NCI-H510A treated with DMSO at 0.1 percent for 48 hours (cell line): ENCODE results near the gene KCTD17.

Experiments used
- DNase-seq: peaks from one replicate; lab custom pipeline; 2025; lab: John Stamatoyannopoulos, UW

KCTD17 gene, protein sequence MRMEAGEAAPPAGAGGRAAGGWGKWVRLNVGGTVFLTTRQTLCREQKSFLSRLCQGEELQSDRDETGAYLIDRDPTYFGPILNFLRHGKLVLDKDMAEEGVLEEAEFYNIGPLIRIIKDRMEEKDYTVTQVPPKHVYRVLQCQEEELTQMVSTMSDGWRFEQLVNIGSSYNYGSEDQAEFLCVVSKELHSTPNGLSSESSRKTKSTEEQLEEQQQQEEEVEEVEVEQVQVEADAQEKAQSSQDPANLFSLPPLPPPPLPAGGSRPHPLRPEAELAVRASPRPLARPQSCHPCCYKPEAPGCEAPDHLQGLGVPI

DNA sequence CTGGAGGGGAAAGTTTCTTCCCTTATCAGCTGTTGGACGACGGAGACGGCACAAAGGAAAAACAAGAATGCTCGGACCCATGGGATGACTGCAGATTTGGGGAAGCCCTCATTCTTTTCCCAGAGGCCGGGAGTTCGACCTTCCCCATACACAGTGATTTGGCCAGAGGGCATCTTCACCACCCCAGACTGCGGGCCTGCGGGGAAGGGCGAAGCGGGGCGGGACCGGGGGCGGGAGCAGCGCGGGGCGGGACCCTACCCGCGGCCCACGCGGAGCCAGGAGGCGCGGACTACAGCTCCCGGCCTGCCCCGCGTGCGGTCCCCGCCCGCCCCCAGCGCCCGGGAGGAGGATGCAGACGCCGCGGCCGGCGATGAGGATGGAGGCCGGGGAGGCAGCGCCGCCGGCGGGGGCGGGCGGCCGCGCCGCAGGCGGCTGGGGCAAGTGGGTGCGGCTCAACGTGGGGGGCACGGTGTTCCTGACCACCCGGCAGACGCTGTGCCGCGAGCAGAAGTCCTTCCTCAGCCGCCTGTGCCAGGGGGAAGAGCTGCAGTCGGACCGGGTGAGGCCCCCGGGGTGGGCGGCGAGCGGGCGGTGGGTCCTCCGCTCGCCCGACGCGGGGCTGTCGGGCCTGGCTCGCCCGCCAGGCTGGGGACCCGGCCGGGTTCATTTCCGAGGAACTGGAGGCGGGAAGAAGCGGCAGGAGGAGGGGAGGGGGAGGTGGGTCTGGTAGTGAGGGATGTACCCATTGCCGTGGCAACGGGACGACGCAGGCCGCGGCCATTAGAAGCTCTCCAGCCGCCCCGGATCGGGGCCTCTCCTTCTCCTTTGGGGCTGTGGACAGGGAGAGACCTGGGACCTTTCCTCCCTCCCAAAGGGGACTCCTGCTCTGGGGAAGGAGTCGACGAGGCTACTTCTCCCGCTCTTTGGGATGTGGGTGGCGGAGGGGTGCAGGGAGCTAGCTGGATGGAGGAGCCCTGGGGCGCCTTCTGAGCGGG is at the start of gene KCTD17:
KCTD17 (plus strand) TSS at position 352 of the 995 bp plus-strand sequence; CDS start at position 371, 19 bp downstream.
- peak; percentile 24 for DNase-seq

DNA sequence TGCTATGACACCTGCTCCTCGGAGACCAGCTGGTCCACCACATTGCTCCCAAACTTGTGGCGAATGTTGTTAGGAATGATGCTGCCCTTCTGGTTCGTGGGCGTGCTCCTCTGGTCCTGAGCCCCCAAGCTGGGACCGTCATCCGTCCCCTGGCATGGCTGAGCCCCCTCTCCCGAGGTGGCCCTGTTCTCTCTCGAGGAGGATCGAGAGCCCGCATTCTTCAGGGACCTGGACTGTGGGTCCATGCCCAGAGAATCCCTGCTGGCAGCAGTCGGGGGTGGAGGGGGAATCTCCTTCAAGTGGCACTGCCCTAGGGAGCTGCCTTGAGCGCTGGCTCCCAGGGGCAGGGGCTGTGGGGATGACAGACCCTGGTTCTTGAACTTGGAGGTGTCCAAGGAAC is 49.7 kb upstream of the KCTD17 start:
- DNase-seq, result no peak

DNA sequence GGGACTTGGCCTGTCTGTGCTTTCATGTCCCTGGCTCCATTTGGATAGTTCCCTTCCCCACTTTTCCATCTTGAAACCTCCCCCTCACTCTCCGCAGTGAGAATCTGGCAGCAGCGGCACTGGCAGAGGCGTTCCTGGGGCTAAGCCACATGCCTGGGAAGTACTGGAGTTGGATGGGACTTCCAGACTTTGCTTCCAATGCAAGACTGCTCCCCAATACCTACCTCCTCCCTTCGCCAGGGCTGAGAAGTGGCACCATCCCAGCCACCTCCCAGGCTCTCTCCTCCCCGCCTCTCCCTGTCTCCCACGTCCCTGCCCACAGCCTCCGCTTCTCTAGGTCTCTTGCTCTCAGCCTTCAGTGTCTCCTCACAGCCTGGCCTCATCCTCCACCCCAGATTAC is 48.9 kb upstream of the KCTD17 start:
- DNase-seq, result no peak

DNA sequence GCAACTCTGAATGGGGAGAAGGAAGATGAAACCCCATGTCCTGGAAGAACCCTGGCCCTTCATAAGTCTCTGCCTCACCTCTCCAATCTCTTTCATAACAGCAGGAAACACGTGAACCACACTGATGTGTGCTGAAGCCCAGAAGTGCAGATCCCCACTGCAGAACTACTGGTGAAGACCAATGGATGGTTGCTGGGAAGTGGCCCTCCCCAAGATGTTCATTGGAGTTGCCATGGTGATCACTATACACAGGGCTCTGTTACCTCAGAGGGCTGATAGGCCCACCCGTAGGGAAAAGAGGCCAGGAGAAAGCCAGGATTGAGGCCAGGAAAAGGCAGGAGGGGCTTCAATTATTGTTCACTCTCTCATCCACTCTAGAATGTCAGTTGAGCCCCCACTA is 43.9 kb upstream of the KCTD17 start:
- DNase-seq, result no peak

DNA sequence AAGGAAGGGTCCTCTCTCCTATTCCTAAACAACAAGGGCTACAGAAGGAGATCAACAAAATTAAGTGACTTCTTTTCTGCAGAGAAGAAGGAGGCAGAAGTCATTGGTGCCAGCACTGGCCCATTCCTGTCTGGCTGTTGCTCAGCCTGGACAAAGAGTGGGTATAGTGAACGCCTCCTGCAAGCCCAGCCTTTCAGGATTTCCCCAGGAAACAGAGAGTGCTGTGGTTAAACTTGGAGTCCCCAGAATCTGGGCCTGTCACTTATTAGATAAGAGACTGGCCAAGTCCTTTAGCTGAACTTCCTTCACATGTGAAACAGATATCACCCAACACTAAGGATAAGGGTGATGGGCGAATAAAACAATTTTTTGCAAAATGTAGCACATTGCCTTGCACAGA is 43.2 kb upstream of the KCTD17 start:
- DNase-seq, result no peak

DNA sequence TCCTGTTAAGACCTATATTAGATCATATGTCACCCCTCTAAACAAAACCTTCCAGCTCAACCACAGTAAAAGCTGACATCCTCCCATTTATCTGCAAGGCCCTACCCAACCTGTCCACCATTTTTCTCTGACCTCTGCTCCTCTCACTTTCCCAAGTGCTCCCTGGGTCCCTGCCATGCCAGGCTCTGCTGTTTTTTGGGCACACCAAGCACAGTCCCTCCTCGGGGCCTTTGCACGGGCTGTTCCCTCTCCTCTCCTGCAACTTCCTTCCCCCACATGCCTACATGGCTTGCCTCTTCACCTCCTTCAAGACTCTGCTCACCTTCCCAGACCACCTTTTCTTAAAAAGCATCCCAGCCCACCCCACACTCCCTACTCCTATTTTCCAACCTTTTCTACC is 42.1 kb upstream of the KCTD17 start:
- no peak for DNase-seq

DNA sequence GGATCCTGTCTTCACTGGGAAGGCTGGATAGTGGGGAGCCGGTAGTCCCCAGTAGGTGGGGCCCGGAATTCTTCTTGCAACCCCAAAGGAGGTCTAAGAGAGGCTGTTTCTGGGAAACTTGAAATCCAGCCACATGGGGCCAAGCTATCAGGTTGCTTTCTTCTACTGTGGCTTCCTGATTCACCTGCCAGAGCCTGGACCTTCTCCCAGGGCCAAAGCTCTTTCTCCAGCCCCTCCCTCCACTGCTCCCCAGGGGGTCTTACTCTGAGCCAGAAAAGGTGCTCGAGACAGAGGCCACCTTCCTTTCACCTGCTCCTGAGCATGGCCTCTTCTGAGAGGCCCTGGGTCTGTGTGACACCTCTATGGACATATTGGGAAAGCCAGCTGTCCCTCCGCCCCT is 41.4 kb upstream of the KCTD17 start:
- DNase-seq, result no peak

DNA sequence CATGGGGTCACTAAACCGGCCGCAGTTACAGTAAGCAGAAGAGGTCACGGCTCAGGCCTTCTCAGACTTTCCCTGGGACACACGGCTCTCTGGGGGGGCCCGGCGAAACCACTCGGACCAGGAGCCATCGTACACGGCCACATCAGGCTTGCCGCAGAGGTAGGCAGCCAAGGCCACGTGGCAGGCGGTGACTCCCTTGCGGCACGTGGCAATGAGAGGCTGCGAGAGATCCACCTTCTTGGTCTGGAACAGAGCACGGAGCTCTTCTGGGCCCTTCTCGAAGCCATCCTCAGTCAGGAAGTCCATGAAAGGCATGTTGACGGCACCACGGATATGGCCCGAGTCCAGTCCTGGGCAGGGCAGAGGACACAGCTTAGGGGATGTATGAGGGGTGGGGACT is 40.6 kb upstream of the KCTD17 start:
- no peak for DNase-seq

DNA sequence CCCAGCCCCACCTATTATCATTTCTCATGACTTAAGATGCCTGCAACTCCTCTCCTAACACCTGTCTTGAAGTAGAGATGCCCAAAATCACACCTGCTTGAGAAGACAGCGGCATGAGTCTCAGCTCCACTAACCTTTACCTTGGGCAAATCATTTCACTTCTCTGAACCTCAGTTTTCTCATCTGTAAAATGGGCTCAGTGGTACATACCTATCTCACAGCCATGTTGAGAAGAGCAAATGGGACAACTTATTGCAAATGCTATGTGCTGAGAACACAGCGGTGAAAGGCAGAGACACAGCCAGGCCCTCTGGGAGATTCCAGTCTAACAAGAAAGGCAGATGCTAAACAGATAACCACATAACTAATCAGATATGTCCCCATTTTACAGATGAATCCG is 40.1 kb upstream of the KCTD17 start:
- no peak for DNase-seq

DNA sequence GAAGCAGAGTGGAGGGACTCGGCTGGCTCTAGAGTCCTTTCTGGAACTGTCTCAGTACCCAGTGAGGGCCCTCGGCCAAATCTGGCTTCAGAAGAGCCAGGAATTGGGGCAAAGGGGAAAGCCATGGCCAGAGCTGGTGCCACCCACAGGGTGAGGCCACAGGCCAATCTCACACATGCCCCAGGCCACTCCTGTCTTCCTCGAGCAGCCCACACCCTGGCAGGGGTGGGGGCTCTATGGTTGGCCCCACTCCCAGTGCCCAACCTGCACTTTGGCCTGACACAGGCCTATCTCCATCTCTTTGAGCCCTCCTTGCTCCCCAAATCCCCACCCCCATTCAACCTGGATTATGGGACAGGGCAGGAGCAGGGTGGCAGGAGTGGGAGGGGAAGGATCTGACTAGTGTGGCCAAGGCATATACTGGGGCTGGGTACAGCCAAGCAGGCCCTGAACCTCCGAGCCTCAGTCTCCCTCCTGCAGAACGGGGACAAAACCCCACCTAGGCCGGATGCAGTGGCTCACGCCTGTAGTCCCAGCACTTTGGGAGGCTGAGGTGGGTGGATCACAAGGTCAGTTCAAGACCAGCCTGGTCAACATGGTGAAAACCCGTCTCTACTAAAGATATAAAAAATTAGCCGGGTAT is 39.2 kb upstream of the KCTD17 start:
- no peak for DNase-seq

DNA sequence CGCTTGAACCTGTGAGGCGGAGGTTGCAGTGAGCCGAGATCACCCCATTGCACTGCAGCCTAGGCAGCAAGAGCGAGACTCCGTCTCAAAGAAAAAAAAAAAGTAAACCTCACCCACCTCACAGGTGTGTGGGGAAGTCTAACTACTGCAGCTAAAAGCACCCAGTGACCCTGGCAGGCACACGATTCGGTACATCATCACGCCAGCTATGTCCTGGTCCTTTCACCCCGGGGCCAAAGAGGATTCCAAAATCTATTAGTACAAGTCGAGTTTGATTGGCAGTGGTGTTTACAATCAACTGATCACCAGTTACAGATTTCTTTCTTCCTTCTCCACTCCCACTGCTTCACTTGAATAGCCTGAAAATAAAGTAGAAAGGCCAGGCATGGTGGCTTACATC is 38.6 kb upstream of the KCTD17 start:
- DNase-seq, result no peak

DNA sequence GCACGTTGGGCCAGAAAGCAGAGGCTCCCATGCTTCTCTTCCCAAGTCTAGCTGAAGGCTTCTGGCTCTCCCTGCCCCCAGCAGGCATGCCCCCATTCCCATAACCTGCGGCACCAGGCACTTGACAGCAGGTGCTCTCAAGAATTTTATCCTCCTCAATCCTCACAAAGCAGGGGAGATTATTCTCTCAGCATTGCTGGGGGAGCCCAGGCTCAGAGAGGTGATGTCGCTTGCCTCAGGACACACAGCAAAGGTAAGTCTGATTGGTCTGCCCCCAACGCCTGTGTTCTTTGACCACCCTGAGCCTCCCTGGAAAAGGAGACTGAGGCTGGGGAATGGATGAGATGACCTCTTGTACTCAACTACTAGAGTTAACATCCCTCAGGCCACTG is 37.1 kb upstream of the KCTD17 start:
- no peak for DNase-seq

DNA sequence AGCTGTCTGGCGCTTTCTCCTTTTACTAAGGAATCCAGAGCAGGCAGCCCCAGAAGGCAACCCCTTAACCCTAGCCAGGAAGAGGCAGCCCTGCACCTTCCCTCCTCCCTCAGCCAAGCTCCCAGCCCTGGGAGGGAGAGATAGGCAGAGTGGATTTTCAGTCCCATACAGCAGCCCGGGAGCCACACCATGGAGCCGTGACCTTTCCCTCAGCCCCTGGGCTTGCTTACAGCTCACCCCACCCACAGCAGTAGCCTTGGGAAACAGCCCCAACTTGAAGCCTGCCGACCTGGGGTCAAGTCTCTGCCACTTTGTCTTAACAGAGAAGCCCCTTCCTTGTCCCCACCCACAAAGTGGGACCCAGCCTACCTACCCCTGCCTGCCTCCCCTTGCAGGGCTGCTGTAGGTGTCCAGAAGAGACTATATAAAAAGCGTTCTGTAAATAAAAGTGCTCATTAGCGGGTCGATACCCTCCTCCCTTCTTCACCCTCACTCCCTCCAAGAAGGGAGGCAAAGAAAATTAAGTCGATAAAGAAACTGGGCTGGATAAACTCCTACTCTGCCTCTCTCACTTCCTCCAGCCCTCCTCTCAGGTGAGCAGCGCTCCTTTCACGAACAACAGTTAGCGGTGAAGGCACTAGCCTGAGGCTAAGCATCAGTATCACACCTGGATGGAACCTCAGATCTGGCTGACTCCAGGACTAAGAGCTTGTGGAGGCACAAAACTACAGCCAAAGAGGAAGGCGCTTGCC is 36.5 kb upstream of the KCTD17 start:
- no peak for DNase-seq

DNA sequence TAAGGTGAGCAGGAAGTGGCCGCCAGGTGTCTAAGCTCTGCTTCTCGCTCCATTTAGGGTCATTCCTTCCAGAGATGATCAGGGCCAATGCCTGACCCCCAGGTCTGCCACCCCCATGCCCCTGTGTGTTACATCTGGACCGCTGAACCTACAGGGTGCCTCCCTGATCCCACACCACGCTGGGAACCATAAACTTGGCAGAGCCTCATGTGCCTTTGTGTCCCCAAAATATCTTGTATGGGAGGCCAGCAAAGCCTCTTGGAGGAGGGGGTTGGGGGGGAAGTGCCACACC is 36.0 kb upstream of the KCTD17 start:
- DNase-seq, result no peak

DNA sequence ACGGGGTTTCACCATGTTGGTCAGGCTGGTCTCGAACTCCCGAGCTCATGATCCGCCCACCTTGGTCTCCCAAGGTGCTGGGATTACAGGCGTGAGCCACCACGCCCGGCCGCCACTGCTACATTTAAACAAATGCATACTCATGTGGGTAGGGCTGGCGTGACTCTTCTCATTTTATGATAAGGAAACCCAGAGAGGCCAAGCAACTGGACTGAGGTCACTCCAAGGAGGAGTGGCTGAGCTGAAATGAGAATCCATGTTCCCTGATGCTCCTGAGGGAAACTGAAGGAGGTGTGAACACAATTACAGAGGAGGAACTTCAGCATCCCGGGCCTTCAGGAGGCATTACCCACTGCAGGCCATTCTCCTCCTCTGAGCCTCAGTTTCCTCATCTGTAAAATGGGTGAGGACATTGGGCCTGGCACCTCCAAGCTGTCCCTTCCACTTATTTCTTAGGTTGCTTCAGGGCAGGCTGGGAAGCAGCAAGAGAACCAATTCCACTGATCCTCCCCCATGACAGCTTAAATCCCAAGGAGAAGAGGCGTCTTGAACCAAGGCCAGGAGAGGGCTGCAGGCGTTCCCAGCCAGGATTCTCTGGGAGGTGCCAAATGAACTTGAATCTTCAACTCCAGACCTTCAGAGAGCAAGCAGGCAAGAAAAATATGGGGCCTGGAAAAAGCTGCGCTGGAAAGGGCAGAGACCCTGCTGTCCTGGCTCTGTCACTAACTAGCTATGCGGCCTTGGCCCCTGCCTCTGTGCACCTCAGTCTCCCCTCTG is 35.2 kb upstream of the KCTD17 start:
- DNase-seq, result no peak

DNA sequence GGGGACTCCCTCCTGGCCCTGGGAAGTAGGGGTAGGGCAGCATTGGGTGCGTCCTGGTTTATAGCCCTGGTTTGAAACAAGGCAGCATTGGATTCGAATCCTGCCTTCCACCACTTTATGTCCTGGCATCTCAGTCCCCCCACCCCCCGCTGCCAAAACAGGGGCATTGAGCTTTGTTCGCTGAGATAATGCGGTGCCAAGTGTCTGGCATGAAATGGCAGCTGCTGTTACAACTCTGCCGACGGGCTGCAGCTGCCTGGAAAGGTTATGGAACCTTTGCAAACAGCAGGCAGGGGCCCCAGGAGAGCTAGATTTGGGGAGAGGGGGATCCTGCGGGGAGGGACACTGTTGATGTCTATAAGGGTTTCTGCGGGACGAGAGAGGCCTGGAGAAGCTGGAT is 34.2 kb upstream of the KCTD17 start:
- no peak for DNase-seq

DNA sequence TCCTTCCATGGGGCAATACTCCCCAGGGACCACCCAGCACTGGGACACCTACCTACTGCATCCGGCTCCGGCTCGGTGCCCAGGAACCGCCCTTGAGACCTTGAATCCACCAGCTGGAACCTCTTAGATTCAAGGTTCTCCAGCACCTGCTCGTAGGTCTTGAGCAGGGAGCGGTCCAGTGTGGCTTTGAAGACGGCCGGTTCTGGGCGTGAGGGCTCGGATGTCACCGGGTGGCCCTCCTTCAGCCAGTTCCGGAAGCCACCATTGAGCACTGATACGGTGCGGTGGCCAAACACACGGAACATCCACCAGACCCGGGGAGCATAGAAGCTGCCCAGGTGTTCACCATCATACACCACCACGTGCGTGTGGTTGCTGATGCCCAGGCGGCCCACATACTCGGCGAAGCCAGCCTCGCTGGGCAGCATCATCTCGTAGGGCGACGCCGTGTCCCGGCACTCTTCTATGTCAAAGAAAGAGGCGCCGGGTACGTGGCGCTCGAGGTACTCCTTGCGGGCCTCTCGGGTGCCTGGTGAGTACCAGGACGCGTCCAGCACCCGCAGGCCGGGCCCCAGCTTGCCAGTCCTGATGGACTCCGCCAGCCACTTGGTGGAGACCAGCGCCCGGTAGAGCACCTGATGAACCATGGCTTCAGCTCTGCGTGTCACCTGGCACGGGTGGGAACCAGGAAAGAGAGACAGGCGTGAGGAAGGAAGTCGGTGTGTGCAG is 33.3 kb upstream of the KCTD17 start:
- no peak for DNase-seq

DNA sequence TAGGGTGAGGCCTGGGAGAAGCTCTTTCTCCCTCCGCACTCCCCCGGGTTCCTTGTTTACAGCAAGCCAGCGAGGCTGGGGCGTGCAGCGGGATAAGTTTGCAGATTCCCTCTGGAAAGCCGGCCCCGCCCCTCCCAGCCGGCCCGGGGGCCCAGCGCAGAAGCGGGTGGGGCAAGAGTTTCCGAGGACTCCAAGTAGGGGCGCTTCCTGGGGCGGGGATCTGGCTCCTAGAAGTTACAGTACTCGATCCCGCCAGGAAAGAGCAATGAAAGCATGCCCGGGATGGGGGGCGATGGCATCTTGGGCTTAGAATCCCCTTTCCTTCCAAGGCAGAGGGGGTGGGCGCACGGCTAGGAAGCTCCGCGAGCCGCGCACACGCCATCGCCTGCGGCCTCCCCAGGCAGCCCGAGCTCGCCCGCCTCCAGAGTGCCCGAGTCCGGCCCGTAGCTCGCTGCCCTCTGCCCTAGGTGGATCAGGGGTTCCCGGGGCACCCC is 32.7 kb upstream of the KCTD17 start:
- DNase-seq, result peak; percentile 59

DNA sequence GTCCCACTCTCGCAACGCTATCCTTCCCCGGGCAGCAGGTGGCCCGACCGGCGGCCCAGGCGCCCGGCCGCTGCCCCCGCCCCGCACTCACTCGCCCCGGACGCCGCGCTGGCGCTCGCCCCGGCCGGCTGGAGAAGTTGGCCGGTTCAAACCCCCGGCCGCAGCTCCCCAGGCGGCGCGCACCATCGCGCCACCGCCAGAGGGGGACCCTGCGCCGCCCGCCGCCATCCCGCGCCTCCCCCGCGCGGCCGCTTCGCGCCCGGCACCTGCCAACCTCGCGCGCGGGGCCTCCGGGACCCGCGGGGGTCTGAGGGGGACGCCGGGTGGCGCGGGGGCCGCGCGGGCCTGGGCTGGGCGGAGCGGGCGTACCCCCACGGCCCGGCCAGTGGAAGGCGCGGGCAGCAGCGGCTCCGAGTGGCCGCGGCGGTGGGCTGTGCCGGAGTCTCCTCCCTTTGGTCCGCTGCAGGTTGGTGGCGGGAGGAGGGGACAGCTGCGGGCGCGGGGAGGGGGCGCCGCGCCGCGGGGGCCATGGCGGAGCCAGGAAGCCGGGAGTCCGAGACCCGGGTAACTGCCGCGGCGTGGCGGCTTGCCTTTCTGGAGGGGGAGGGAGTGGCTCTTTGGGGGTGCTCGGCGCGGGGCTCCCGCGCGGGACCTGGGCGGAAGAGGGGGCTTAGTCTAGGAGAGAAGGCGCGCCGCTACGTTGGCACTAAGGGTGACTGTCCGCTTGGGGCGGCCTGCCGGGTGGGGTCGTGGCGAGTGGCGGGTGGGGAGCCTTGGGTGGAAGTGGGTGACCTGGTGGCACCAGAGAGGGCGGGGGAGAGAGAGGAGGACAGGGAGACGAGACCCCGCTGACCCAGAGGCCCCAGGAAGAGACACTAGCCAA is 32.0 kb upstream of the KCTD17 start, which contains the start of the genes MPST and TST:
MPST (plus strand) TSS at position 434 of the 883 bp plus-strand sequence; CDS start at position 529, 95 bp downstream.
TST (minus strand) TSS at position 139 of the 883 bp plus-strand sequence. CDS start 715 bp downstream, outside the sequence.
- DNase-seq, result peak; percentile 48
